Fibroblast of skin of right quadriceps (primary cell): ENCODE data around the gene MXD4.
A peak's percentile ranks its signal among the peaks of the same experiment; 100 is the strongest.

Source experiments
- DNase-seq: peaks from one replicate; pipeline ENCODE4 v3.0.0-alpha.2; 2013

MXD4 gene

DNA sequence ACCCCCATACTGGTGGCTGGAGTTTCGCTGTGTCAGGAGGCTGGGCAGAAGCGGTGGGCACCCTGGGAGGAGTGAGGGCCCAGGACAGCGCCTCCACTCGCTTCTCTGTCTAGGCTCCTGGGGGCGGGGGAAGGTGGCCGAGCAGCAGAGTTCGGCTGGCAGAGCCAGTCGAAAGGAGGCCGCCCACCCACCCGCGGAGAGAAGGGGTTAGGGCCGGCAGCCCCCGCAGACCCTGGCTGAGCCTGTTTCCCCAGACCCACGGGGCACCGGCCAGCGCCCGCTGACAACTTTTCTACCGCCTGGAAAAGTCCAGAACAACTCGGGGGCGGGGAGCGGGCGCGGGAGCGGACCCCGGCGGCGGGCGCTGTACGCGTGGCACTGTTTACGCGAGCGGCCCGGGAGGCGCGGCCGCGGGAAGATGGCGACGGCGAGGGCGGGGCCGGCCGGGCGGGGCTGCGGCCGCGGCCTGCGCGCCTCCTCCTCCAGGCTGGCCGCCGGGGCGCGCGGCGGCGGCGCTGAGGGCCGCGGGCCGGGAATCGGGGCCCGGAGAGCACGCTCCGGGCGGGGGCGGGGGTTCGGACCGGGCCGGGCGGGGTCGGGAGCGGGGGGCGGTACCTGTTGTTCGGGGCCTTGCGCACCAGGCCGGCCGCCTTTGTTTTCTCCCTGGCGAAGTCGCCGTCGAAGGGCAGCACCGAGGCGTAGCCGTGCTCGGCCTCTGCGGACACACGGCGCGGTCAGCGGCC is 628 bp downstream of the MXD4 start:
- DNase-seq: peak; percentile 56

GRCh38 chr4:2260344-2261109 is 1.4 kb downstream of the MXD4 start:
- no peak for DNase-seq

- DNase-seq: no peak
Measured at GRCh38 chr4:2259541-2260343, 2.2 kb downstream of the MXD4 start.

DNA sequence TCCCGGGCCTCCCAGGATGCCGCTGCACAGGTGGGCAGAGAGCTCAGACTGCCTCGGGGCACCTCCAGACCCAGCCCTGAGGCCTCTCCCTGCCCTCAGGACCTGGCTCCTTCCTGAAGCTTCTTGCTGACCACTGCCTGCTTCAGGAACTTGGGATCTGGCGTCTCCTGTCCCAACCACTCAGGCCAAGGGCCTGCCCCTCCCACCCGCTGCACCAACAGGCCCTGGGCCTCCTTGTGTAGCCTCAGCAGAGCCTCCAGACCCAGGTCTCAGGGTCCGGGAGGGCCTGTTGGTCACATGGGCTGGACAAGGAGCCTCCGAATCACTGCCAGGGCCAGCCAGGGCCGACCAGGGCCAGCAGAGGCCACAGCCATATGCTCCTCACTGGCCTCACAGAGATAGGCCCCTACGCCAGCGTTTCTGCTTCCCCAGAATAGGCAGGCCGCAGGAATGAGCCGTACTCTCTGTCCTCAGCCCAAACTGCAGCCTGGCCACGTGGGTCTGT is 2.8 kb downstream of the MXD4 start:
- DNase-seq: no peak

DNA sequence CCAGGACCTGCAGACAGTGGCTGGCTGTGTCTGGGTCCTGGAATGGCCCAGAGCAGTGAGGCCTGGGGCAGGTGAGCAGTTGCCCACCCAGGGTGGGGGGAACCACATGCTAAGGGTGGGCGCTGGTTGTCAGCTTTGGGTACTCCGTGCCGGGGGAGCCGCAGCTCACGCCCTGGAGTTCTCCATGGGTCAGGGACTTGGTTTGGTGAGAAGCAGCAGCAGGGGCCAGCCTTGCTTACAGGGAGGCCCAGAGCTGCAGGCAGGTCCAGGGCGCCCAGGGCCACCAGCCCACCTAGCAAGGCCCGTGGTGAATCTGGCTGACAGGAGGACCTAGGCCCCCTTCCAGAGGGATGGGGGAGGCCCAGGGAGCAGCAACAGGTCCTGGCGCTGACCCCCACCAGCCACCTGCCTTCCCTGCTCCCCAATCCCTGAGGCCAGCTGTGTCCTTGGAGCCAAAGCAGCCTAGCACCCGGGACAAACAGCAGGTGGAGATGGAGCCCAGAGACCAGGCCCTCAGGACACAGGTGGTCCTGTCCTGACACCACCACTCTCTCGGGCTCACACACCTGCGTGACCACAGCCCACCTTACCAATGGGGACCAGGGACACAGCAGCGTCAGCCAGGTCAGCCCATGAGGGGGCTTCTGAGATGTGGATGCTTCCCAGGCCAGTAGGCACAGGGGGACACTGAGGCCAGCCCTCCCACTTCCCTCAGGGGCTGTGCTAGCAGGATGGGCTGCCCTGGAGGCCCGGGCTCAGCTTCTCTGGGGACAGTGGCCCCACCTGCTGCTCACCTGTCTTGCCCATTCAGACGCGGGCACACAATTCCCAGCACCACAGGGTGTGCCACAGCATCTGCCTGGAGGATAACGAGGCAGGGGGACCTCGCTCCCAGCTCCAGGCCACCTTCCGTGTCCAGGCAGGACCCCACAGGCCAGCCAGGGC is 3.5 kb downstream of the MXD4 start:
- no peak for DNase-seq

DNA sequence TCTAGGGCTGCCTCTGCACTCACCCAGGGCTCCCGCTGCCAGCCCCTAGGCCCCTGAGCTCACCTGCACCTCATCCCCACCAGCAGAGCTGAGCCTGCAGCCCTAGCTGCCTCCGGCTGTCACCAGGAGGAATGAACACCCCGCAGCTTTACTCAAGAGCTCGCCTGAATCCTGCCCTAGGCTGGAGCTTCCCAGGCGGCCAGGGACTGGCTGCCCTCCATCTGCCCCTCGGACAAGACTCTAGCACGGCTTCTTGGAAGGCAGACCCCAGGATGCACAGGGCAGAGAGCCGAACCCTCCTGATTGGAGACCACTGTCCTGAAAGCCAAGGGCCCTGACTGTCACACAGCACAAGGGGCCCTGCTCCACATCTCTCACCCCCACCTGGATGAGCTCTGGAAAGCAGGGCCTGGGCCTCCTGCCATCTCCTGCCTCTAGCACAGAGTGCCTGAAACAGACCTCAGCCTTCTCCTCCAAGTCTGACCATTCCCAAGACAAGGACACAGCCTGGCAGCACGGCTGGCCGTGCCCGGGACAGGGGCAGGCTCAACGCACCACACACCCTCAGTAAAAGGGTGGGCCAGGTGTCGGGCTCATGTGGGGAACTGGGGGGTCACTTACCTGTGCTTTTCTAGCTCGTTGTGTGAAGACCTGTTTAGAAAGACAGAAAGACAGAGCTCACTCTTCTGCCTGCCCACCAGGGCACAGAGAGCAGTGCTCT is 4.4 kb downstream of the MXD4 start:
- no peak for DNase-seq

GRCh38 chr4:2256781-2257191 is 5.1 kb downstream of the MXD4 start:
- no peak for DNase-seq

DNA sequence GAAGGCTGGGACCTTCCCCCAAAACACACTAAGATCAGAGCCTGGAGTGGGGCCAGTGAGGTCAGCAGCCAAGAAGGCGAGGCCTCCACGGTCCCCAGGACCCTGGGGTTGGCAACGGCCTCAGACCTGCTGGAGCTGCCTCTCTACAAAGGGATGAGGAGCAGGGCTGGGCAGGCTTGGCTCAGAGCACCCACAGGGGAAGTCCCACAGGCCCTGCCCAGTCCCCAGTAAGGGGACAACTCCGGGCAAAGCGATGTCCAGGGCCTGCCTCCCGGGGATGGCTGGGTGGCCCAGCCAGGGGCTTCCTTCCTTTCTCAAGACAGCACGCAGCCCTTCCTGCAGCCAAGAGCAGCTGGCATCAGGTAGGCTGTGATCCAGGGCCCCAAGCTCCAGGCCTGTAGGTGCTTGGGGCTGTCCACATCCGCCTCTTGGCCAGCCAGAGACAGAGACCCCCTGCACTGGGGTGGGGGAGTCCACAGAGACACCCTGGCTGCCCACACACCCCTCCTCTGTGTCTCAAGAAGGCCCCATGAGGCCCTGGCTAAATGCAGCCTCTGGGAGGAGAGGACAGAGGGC is 5.7 kb downstream of the MXD4 start:
- no peak for DNase-seq

DNA sequence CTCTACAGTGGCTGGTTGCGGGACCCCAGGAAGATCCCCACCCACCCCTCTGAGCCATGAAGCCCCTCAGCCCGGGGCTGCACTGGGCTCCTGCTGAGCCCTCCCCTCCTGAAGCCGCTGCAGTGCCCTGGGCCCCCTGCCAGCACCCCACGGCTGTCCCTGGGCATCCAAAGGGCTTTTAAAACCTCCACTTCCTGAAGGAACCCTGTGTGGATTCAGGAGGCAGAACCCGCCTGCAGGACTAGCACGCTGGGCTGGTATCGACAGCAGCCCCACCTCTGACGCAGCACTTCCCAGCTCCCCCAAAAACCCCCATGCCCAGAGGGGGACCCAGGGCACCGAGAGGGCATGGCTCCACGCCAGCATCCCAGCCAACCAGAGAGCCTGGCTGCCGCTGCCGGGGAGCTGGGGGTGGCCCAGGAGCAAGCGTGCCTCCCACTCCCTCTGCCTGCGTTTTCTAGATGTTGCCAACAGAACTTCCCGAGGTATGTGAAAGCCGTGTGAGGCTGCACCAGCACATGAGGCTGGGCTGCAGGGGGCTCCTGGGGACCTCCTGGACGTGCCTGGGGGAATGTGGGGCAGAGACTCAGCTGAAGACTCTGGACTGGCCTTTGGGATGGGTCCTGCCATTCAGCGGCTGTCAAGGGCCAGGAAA is 6.3 kb downstream of the MXD4 start:
- no peak for DNase-seq

DNA sequence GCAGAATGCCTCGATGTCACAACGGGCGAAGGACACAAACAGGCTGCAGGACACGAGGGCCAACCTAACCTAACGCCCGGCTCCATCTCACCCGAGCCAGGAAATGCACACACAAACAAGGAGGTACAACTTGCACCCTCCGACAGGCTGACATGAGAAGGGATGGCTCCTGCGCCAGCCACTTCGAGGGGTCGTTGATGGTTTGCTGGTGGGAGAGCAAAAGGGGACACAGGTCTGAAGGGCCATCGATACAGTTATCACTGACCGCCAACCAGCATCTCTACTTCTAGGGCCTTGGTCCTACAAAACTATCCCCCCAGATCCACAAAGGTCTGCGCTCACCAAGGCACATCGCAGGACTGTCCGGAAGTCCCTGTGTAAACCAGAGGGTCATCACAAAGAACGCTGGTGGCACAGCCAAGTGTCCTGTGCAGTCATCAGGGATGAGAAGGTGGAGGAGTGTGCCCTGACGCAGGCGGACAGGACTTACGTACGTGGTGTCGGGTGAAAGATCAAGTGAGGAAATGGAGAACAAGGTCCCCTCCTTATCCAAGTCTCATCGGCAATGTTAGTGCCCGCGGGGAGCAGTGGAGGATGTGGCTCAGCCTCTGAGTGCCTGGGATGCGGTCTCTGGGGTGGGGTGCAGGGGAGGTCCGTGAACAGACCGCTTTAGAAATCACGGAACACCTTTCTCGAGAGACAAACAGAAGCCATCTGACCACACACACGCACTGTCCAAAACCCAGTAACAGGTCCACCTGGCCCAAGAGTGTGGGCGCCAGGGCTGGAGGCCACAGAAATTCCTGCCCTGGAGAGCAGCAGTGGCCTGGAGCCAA is 7.0 kb downstream of the MXD4 start:
- no peak for DNase-seq

GRCh38 chr4:2253160-2254084 is 8.5 kb downstream of the MXD4 start:
- no peak for DNase-seq

DNA sequence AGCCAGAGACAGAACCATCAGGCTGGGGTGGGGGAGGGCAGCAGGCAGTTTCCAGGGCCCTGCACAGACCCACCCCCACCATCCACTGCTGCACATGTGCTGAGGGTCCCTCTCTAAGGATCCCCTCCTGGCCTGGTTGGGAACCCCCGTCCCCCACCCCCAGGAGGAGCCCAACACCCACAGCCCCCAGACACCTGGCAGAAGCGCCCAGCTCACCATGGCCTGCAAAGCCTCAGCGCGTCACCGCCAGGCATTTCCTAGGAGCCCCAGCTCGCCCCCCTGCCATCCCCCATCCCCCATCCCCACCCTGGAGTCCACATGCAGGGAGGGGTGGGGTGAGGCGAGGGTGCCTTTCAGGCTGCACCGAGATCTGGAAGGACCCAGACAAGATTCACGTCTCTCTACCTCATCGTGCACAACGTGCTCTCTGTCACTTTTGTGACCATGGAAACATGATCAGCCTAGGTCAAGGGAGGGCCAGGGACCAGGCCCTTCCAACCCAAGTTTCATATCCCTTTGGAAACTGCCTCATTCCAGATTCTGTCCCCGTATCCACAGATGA is 9.3 kb downstream of the MXD4 start:
- DNase-seq: no peak

DNA sequence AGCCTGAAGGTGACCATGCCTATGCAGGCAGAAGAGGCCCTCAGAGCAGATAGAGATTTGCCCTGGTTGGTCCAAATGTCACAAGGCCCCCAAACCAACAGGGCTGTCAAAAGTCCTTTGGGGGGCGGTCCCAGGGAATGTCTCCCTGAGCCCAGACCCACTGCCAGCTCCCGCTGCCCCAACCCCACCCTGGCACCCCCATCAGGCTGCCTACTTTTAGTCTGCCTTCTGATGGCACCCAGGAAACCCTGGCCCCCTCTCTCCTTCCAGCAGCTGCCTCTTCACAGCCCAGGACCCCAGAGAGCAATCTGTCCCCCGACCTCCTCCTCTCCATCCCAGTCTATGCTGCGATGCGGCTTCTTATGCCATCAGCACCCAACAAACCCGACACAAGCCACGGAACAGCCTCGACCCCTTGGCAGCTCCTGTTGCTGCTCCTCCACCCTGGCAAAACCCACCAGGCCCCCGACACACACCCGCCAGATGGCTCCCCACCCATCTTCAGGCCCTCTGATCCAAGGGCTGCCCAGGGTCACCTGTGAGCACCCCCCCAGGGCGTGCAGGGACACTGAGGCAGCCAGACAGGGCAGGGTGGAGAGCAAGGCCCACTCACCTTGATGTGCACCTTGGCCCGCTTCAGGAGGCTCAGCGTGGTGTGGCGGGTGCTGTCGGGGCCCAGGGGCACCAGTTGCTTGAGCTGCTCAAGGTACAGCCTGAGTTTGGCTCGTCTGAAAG is 9.9 kb downstream of the MXD4 start:
- DNase-seq: no peak

GRCh38 chr4:2251073-2251794 is 10.7 kb downstream of the MXD4 start:
- no peak for DNase-seq

GRCh38 chr4:2250357-2251072 is 11.4 kb downstream of the MXD4 start:
- DNase-seq: no peak
